Activated CD4-positive, alpha-beta T cell treated with anti-CD3 and anti-CD28 coated beads, Interleukin-2, amount 50 U/mL, for 4 hours (primary cell): ENCODE measurements around the gene ESYT2.

Source experiments
- DNase-seq, 2 experiments: peaks; one replicate each; pipeline ENCODE4 v3.0.0-alpha.2; 2020

ESYT2 gene

GRCh38 chr7:158796667-158797066, 32.6 kb downstream of the ESYT2 start:
- DNase-seq = no peak

DNA sequence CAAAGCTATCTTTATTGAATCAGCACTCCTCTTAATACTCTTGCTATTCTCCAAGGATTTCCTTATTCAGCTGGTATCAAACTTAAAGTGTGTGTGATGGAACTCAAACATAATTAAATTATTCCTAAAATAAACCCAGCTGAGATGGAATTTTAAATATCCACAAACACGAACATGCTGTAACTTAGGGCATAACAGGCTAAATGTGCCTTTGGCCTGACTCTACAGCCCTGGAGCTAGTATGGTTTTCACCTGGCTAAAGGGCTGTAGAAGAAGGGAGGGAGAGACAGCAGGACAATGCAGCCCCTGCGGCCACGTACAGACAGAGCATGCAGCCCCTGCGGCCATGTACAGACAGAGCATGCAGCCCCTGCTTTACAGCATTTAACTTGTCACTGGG, 34.0 kb downstream of the ESYT2 start:
- no peak for DNase-seq

GRCh38 chr7:158791107-158791506, 38.2 kb downstream of the ESYT2 start:
- DNase-seq = no peak

DNA sequence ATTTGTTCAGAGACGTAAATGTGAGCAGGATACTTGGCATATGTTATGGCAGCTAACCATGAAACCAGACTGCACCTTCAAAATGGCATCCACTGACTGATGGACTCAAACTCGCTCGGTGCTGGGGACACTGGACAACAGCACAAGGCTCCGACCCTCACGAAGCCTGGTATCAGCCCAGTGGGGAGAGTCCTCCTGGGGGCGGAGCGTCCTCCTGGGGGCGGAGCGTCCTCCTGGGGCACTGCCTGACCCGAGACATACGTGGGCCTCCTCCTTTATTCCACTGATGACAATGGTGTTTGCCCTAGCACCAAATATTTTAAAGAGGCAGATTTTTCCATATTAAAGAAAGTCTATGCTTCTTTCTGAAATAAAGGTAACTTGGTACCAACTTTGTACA, 39.5 kb downstream of the ESYT2 start:
- no peak for DNase-seq

DNA sequence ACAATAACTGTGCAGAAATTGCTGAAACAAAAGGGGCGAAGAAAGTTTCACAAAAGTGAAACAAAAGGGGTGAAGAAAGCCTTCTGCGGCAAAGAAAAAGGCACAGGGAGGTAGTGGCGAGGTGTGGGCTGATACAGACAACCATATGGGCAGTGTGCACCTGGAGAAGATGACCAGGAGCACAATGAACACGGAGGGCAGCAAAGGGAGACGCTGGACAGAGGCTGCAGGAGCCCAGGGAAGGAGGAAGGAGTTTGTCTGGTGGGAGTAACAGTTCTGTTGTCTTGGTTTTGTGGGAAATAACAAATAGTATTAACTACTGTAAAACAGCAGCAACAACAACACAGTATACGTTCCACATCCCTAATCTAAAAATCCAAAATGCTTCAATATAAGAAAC, 42.4 kb downstream of the ESYT2 start:
- no peak for DNase-seq

DNA sequence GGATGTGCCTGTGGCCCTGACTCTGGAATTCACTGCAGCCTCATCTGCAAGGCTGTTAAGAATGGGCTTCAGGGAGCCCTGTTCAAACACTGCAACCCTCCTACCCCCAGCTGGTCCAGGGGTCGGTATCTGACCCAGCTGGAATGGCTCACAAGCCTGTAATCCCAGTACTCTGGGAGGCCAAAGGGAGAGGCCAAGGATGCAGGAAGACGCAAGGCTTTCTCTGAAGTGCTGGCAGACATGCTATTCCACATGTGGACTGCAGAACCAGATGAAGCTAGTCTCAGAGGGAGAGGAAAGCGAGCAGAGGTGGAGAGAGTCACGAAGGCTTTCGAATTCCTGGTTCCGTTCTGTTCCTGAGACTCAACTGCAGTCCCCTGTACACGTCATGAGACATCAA, 45.0 kb downstream of the ESYT2 start:
- no peak for DNase-seq

GRCh38 chr7:158783595-158783994, 45.7 kb downstream of the ESYT2 start:
- DNase-seq = no peak

GRCh38 chr7:158782761-158783401, 46.4 kb downstream of the ESYT2 start:
- no peak for DNase-seq

DNA sequence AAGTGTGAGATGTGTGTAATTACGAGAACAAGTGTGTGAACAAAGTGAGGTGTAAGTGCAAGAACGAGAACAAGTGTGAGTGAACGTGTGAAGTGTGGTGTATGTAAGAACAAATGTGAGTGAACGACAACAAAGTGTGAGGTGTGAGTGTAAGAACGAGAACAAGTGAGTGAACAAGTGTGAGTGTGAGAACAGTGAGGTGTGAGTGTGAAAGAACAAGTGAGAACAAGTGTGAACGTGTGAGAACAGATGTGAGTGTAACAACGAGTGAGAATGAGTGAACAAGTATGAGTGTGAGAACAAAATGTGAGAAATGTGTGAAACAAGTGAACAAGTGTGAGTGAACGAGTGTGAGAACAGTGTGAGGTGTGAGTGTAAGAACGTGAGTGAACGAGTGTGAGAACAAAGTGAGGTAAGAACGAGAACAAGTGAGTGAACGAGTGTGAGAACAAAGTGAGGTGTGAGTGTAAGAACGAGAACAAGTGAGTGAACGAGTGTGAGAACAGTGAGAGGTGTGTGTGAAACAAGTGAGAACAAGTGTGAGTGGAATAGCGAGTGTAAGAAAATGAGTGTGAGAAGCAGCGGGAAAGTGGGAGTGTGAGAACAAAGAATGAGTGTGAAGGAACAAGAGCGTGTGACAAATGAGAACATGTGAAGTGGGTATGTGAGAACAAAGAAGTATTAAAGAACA, 47.2 kb downstream of the ESYT2 start:
- no peak for DNase-seq

GRCh38 chr7:158781217-158781973, 47.9 kb downstream of the ESYT2 start:
- no peak for DNase-seq

- no peak for DNase-seq
These were observed 50.0 kb downstream of the ESYT2 start for GRCh38 chr7:158779061-158780000.

DNA sequence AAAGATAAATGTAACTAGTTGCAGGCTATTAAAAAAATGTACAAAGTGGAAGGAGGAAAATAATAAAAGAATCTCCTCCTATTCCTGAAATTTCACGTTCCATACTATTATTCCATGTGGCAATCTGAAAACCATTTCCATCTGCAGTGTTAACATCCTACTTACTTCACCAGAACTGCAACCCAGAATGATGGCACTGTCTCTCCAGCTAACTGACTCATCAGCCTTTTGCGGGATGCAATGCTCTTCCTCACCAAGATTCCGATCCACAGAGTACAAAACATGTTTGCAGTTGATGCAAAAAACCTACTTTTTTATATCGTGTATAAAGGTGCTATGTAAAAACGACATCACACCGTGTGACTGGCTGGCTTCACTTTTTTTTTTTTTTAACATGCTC, 50.8 kb downstream of the ESYT2 start:
- DNase-seq = no peak

GRCh38 chr7:158777793-158778192, 51.5 kb downstream of the ESYT2 start:
- DNase-seq = no peak

DNA sequence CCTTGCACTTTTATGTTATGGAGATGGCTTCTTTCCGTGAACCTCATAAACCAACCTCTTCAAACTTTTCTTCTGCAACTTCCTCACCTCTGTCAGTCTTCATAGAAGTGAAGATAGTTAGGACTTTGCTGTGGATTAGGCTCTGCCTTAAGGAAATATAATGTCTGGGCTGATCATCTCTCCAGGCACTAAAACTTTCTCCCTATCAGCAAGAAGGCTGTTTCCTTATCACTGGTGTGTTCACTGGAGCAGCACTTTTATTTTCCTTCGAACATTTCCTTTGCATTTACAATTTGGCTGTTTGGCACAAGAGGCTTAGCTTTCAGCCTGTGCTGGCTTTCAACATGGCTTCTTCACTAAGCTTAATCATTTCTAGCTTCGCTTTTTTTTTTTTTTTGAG, 52.8 kb downstream of the ESYT2 start:
- no peak for DNase-seq

DNA sequence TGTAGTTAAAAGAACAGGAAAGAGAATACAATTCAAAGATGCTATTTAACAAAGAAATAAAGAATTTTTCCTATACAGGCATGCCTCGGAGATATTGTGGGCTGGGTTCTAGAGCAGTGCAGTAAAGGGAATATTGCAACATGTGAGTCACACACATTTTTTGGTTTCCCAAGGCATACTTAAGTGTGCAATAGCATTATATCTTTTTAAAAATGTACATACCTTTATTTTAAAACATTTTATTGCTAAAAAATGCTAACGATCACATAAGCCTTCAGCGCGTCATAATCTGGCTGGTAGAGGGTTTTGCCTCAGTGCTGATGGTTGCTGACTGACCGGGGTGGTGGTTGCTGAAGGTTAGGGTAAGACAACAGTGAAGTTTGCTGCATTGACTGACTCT, 54.4 kb downstream of the ESYT2 start:
- no peak for DNase-seq

DNA sequence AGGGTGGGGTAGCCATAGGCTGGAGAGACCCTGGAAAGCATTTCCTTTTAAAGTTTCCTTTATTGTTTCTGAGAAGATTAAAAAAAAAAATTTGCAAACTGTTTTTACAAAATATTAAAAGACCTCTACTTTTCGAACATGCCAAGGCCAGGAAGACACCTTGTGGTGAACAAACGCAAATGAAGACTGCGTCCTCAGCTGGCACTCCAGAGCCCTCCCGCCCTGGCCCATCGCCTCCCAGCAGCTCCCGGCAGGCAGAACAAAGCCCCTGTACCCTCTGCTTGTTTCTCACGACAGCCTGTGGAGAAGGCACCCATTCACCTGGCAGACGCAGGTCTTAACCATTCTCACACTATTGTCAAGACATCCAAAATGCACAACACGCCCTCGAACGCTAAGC, 56.4 kb downstream of the ESYT2 start:
- DNase-seq = no peak

- DNase-seq = no peak
These were observed 58.0 kb downstream of the ESYT2 start for GRCh38 chr7:158771213-158771834.

GRCh38 chr7:158767707-158768106, 61.6 kb downstream of the ESYT2 start:
- no peak for DNase-seq

GRCh38 chr7:158766570-158767281, 62.6 kb downstream of the ESYT2 start:
- DNase-seq = no peak

DNA sequence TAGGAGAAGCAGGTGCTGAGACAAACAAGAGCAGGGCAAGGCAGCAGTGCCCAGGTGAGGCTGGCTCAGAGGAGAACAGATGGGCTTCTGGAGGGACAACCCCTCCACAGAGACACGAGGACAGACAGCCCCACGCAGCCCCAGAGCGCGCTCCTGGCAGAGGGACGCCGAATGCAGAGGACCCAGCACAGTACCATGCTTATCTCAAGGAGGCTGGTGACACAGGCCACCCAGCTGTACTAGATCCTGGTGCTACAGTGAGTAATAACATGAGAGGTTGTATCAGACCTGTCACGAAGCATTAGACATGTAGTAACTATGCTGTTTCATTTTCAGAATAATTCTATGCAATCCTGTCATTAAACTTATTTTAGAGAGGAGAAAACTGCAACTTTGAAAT, 64.3 kb downstream of the ESYT2 start:
- no peak for DNase-seq

- no peak for DNase-seq
These were observed 65.8 kb downstream of the ESYT2 start for GRCh38 chr7:158763454-158764033.

- no peak for DNase-seq
These were observed 67.4 kb downstream of the ESYT2 start for GRCh38 chr7:158761945-158762344.
